HG03558 (cell line): ENCODE results near the gene CNOT10.
A peak's percentile ranks its signal among the peaks of the same experiment; 100 is the strongest.
"Not testable (repeated sequence)": the region's sequence is repeated elsewhere in the genome, so short reads cannot be mapped to it uniquely, and the experiment has no call there.

Source experiments
- ATAC-seq: cut with Tn5 transposase; IDR thresholded peaks from one replicate; pipeline ENCODE4 v1.9.1; 2021; ENCODE audit warnings: moderate number of reproducible peaks; ENCODE audit not compliant: unreplicated experiment; ENCODE audit errors: extremely low read depth

CNOT10 gene

DNA sequence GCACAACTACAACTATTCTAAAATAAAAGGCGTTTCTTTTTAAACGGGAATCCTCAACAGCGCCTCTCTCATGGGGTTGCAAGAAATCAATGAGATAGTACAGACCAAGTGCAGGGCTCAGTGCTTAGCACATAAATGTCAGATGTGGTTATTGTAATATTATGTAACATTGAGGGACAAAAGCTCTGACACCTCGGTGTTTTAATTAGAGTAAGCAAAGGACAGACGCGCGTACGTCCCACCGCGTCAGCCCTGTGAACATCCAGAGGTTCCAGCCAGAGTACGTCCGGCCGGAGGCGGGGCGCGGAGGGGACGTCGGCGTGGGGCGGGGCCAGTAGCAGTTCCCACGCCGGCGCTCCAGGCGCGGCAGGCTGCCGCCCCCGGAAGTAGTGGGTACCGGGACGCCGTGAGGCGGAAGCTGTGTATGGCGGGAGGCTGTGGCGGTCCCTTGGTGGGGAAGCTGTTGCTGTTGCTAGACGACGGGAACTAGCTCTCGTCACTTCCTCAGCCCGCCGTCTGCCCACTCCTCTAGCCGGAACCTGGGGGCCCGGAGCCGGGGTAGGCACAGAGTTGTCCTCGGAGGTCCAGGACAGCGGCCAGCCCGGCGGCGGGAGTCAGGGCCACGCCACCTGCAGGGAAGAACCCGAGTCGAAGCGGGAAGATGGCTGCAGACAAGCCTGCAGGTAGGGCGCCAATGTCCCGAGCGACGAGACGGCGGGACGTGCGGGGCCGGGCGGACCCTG lies at the start of gene CNOT10:
CNOT10 (plus strand) TSS at position 389 of the 743 bp plus-strand sequence; CDS start at position 662, 273 bp downstream.
- peak; percentile 97 for ATAC-seq

DNA sequence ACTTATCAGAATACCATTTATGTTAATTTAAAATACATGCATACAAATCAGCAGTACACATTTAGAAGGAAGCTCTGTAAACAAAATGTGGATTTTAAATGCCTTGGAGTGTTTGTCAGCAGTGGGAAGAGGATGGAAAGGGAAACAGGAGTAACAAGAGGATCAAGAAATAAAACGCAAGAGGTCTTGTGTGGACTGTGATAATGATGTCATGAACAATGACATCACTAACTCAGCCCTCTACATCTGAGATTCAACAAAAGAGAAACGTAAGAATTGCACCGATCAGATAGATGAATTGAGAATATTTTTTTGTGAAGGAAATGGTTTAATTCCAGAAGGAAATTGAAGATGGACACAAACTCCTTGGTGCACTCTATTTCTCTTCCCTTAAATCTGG lies 44.0 kb upstream of the CNOT10 start:
- no peak for ATAC-seq

DNA sequence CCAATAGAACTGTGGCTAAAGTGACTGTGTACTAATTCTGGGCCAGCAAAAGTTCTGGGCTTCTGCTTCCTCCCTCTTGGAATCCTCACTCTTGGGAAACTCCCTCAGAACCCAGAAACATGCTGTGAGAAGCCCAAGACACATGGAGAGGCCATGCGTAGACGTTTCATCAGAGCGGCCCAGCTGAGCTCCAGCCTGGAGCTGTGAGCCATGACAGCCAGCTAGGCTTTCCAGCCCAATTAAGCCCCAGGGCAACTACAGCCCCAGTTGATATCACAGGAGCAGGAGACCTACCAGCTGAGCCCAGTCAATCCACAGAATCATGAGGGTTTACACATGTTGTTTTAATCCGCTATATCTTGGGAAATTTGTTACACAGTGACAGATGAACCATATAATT lies 43.6 kb upstream of the CNOT10 start:
- no peak for ATAC-seq

DNA sequence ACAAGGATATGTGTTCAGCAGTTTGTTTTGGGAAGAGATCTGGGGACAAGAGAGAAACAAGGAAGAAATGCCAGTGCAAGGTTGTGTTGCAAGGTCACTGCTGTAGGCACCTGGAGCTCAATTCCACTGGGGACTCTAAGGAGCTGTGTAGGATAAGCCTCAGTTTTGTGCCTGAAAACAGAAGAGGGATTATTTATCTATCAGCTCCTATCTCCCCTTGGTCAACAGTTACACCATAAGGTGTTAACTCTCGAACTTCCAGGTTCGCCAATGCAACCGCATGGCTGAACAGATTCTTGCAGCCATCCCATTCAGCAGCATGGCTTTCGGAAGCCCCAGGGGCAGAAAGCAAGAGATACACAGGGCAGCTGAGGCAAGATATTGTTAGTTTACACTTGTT lies 41.6 kb upstream of the CNOT10 start:
- no peak for ATAC-seq

DNA sequence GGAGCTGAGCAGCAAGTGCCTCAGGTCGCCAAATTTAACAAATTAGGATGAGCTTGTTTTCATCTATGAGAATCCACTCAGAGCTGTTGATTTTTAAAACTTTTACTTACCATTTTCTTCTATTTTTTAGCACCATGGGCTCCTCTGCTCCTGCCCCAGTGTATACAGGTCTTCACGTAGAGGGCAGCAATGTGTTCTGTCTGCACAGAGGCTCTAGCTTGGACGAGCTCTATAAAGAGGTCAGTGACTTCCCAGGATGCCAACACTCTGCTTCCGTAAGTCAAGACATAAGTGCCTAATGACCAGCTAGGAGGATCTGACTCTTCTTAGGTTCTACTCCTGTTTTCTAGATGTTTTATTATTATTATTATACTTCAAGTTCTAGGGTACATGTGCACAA lies 41.2 kb upstream of the CNOT10 start:
- ATAC-seq, result no peak

- no peak for ATAC-seq
Measured at GRCh38 chr3:32644380-32644779, 40.6 kb upstream of the CNOT10 start.

GRCh38 chr3:32646761-32647160 lies 38.2 kb upstream of the CNOT10 start:
- no peak for ATAC-seq

DNA sequence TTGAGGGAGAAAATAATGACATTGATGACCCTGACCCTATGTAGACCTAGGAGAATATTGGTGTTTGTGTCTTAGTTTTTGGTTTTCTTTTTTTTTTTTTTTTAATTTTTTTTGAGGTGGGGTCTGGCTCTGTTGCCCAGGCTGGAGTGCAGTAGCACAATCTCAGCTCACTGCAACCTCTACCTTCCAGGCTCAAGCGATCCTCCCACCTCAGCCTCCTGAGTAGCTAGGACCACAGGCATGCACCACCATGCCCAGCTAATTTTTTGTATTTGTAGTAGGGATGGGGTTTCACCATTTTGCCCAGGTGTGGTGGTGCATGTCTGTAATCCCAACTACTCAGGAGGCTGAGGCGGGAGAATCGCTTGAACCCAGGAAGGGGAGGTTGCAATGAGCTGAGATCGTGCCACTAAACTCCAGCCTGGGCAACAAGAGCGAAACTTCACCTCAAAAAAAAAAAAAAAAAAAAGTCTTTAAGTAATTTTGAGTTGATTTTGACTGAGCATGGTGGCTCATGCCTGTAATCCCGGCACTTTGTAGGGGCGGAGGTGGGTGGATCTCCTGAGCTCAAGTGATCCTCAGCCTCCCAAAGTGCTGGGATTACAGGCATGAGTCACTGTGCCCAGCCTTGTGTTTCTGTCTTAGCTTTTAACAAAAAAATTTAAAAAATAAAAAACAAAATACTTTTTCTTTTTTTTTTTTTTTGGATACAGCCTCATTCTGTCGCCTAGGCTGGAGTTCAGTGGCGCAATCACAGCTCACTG lies 32.5 kb upstream of the CNOT10 start:
- ATAC-seq, result not testable (repeated sequence)

DNA sequence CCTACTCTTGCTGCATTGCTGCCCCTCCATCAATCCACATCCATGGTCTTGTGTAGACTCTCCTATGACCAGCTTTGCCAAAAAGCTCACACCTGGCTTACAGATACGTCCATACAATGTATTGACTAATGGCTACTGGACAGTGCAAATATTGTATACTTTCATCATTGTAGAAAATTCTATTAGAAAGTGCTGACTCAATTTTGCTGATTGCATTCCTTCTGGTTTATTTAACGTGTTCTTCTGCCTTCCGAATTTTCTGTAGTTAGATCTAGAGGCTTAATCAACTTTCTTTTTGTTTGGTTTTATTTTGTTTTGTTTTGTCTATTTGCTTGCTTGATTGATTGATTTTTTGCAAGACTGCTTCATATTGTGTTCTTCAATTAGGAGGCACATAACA lies 29.8 kb upstream of the CNOT10 start:
- ATAC-seq, result no peak

DNA sequence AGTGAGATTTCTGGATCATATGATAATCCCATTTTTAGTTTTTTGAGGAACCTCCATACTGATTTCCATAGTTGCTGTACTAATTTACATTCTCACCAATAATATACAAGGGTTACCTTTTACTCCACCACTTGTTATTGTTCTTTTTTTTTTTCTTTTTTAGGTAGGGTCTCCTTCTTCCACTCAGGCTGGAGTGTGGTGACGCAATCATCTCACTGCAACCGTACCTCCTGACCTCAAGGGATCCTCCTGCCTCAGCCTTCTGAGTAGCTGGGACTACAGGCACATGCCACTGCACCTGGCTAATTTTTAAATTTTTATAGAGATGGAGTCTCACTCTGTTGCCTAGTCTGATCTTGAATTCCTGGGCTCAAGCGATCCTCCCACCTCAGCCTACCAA lies 24.4 kb upstream of the CNOT10 start:
- no peak for ATAC-seq

- ATAC-seq, result no peak
Measured at GRCh38 chr3:32662647-32663046, 22.3 kb upstream of the CNOT10 start.

DNA sequence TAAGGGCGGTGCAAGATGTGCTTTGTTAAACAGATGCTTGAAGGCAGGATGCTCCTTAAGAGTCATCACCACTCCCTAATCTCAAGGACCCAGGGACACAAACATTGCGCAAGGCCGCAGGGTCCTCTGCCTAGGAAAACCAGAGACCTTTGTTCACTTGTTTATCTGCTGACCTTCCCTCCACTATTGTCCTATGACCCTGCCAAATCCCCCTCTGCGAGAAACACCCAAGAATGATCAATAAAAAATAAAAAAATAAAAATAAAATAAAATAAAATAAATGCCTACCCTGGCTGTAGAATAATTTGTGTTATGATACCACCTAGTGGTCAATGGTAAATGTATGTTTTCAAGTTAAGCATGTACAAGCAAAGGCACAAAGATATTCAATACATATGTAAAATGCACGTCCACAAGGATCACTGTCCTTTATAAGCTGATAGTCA lies 20.3 kb upstream of the CNOT10 start:
- not testable (repeated sequence) for ATAC-seq

DNA sequence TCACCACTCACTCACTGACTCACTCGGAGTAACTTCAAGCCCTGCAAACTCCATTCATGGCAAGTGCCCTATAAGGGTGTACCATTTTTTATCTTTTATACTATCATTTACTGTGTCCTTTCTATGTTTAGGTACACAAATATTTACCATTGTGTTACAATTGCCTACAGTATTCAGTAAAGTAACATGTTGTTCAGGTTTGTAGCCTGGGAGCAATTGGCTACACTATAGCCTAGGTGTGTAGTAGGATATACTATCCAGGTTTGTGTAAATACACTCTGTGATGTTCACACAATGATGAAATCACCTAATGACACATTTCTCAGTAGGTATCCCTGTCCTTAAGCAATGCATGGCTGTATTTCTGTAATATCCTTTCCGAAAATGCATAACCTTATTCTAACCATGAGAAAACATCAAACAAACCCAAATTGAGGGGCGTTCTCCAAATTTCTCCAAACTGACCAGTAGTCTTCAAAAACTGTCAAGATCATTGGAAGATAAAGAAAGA lies 17.9 kb upstream of the CNOT10 start:
- no peak for ATAC-seq

DNA sequence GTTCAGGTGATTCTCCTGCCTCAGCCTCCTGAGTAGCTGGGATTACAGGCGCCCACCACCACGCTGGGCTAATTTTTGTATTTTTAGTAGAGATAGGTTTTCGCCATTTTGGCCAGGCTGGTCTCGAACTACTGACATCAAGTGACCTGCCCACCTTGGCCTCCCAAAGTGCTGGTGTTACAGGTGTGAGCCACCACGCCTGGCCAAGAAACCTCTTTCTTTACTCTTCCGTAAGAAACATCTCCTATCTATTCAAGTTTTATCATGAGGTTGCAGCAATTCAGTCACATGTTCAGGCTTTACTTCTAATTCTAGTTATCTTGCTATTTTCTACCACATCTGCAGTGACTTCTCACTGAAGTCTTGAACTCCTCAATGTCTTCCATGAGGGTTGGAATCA lies 15.8 kb upstream of the CNOT10 start:
- not testable (repeated sequence) for ATAC-seq

- not testable (repeated sequence) for ATAC-seq
Measured at GRCh38 chr3:32673730-32674129, 11.3 kb upstream of the CNOT10 start.

GRCh38 chr3:32675164-32675563 lies 9.8 kb upstream of the CNOT10 start:
- no peak for ATAC-seq

DNA sequence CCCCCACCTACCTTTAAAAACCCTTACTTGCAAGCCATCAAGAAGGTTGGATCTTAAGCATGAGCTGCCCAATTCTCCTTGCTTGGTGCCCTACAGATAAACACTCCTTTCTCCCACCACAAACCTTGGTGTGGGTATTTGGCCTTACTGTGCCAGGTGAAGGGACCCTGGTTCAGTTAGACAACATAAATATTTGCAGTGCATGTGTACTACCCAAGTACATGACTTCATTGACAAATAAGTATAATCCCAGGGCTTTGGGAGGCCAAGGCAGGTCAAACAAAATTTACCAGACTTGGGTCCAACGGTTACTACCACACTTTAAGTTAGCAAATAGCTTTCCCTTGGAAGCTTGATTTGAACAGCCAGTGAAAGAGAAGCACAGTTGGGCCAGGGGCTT lies 9.3 kb upstream of the CNOT10 start:
- no peak for ATAC-seq

GRCh38 chr3:32681811-32682210 lies 3.2 kb upstream of the CNOT10 start:
- ATAC-seq, result no peak

GRCh38 chr3:32684029-32684799 lies 774 bp upstream of the CNOT10 start:
- ATAC-seq, result no peak

DNA sequence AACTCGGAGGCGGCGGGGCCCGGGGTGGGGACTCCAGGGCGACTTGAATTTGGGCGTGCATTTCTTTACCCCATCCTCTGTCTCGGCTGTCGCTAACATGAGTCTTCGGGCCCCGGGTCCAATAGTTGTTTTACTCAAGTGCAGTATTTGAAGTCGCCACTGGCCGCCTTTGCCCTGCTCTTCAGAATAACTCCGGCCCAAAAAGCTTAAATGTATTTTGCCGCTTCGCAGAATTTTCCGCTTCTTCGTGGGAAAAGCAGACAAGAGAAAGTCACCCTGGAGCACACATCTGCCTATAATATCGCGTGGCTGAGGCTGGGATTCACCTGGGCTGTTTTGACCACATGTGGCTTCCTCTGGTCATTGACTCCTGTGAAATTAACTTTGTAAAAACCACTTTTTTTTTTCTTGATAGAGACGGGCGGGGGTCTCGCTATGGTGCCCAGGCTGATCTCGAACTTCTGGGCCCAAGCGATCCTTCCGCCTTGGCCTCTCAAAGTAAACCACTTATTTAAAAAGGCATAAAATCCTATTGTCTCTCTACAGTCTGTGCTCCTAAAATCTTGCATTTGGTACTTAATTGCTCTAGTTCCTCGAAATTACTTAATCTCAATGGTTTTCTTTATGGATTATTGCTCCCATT lies 676 bp downstream of the CNOT10 start:
- no peak for ATAC-seq
